GM21367 (cell line): ENCODE results near the gene PGGT1B.
"Not testable (repeated sequence)": the region's sequence is repeated elsewhere in the genome, so short reads cannot be mapped to it uniquely, and the experiment has no call there.

Experiments used
- ATAC-seq: cut with Tn5 transposase; IDR thresholded peaks from one replicate; pipeline ENCODE4 v1.9.1; 2021; ENCODE audit not compliant: unreplicated experiment

PGGT1B gene

DNA sequence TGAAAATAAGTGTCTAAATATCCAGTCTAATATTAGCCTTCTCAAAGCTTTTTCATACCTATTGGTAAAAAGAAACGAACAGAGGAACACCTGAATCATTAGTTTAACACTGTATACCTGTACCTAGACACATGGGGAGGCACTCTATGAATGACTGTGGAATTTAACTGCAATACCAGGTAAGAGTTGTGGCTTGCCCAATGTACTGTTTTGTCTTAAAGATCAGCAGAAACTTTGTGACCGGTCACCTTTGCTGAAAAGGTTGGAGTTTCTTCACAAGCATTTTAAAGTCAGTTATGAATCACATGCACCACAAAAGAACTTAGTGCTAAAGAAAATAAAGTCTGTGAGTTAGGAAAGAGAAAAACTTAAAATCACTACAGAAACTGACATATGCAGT is 2.4 kb downstream of the PGGT1B start:
- ATAC-seq = no peak

DNA sequence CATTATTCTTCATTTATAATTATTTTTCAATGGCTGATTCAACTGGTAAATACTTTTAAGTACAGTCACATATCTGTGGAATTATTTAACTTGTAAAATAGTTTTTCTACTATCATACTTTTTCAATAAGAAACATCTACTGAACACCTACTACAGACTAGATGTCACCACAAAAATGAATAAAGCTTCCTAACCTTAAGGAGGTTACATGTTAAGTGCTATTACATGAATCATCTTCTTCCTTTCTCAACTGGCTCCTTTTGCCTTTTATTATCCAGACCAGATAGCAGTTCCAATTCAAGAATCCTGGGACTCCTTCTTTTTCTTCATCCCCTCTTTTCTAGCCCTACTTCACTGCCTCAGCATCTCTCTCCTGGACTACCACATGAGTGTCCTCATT is 4.7 kb downstream of the PGGT1B start:
- ATAC-seq = no peak

DNA sequence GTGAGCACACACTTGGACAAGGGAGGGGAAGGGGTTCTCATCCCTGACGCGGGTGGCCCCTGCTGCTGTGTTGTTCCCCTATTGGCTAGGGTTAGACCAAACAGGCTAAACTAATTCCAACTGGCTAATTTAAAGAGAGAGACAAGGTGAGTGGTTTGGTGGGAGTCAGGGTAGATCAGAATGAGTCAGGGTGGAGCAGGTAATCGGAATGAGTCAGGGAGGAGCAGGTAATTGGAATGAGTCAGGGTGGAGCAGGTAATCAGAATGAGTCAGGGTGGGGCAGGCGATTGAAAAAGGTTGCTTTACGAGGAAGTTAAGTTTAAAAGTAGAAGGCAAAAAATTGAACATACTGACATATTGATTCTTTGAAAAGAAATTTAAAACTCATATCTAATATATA is 13.3 kb downstream of the PGGT1B start:
- ATAC-seq = not testable (repeated sequence)

DNA sequence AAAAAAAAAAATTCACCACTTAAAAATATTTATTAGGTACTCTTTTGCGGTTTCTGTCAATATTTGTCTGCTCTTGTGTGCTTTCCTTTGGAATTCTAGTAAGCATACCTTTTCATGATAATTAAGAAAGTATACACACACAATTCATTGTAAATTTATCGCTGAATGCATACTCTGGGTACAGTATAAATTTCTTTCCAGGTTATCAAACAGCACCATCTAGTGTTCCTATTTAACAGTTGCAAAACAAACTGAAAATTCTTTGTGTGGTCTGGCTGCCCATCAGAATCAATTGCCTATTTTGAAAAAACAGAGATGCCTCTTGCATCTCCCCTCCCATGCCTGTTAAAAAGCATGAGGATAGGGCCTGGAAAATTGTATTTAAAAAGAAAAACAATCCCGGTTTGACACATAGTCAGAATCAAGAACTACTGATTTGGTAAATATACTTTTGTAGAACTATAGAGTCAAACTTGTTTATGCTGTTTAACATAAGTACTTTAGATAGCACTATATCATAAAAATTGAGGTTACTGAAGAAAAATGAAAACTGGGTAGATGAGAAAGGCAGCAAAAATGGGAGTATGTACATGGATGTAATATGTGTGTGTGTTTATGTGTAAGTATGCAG is 16.2 kb downstream of the PGGT1B start:
- peak; percentile 74 for ATAC-seq

DNA sequence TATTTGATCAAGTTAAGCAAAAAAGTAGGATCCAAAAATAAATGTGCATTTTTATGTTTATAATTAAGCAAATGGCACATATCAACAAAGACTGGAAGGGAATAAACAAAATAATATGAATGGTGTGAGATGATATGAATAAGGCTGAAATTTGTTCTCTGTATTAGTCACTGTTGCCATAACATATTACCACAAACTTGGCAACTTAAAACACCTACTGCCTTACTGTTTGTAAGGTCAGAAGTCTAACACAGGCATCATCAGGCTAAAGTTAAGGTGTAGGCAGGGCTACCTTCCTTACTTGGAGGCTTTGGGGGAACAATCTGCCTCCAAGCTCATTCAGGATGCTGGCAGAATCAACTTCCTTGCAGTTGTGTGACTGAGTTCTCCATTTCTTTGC is 19.3 kb downstream of the PGGT1B start:
- peak; percentile 60 for ATAC-seq

DNA sequence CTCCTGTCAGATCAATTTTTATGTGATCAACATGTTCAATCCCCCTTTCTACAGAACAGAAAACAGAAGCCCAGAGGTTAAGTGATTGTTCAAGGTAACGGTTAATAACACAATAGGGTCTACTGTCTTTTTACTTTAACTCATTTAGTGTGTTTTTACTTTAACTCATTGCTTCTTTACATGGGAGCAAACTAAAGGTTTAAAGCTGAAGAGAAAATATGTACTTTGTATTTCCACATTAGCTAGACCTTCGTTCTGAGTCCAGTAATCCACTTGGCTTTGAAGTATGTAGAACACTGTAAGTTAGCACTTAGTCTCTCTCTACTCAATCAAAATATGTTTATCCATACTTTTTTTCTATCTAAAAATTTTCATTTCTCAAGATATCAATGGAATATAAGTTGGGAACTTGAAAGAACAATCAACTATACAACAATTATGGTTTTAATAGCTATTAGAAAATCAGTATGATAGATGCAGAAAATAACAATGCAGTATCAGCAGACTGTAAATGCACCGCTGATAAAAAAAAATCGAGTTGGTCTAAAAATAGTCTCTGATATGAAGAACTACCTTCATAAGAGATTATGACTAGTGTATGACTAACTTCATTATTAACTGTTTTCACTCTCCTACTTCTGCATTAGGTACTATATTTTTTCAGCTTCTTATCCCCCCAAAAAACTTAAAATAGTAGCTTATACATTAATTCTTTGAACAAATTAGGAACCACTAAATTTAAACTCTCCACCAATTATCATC is 20.6 kb downstream of the PGGT1B start:
- ATAC-seq = no peak

DNA sequence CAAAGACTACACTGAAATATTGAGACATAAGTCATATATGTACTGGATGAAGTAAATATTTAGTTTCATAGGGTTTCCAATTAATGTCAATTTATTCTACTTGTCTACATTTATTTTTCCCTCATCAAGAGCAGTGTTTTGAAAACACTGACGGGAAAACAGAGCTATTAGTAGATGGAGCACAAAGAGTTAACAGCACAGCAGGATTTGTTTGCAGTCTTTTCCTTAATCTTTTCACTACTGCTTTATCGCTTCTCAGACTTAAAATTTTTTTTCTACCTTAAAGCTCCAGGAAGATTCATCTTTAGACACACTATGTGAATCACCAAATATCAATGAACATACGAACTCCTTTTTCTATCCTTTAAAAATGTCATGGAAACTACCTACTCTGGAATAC is 25.6 kb downstream of the PGGT1B start:
- no peak for ATAC-seq

DNA sequence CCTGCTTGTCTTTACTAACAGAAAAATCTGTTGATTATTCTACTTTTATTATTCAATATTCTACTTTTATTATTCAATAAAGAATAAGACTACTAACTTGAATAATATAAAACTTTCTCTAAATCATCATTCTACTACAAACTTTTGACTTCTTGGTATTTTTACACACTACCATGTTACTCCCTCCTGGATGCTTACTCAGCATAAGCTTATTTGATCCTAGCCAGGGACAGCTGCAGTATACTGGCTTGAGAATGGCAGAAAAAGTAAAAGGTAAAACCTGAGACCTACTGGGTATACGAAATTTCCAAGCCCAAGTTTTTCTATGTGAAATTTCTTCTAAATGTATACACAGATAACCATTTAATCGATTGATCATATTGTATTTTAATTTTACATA is 26.1 kb downstream of the PGGT1B start:
- no peak for ATAC-seq

DNA sequence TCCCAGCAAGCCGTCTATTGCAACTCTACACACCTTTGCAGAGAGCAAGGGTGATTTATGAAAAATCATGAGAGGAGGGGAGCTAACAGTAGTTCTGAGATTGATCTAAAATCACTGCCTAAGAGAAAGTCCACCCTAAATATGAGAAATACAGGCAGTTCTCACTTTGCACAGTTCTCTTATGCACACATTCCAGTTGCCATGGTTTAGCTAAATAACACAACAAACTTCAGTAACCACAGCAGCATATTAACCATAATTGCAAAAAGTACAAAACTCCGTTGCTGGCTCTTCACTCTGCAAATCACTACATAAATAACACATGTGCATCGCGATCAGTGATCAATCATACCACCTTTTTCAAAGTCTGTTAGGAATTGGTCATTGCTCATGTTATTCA is 31.1 kb downstream of the PGGT1B start:
- ATAC-seq = no peak

DNA sequence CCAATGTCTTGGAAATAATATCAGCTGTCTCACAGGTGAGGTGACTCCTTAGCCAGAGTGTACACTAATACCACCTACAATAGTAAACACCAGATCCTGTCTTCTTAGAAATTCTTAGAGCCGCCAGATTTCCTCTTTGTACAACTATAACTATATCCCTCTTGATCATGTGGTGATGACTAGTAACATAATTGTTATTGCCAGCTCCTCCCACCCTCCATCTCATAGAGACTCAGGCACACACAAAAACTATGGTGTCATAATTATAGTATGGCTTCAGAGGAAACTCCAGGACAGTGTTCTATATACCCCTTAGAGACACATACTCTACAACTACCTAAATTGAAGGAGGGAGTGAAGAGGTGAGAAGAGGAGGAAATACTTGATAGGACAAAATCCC is 33.1 kb downstream of the PGGT1B start:
- no peak for ATAC-seq

DNA sequence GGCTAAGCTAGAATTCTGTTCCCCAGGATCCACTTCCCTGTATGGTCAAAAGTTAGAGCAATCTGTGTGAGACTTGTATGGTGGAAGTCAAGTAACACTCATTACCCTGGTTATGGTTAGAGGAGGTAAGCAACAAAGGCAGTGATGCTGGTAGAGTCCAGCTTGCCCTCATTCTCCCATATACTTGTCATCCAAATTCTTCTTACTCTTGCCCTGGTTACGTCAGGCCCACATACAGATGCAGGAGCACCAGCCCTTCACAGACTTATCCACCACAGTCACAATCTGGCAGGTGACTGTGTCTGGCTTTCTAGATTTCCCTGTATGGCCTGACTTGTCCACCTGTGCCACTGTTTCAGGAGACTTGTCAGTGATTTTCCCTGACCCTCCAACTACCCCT is 35.4 kb downstream of the PGGT1B start:
- ATAC-seq = no peak

DNA sequence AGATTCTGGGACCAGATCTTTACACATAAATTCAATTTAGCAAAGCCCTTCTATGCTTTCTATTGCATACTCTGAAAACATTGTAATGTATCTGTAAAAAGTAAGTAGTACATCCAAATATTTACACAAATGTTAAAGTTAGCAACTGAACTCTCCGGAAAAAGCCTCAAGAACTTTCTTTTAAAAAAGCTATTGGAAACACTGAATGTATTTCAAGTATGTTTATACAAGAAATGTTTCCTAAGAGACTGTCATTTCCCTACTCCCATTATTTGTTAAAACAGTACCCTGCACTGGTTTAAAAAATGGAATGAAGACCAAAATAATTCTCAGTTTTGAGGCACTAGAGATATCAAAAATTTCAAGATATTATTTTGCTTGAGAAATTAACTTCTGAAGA is 48.1 kb downstream of the PGGT1B start:
- ATAC-seq = no peak

DNA sequence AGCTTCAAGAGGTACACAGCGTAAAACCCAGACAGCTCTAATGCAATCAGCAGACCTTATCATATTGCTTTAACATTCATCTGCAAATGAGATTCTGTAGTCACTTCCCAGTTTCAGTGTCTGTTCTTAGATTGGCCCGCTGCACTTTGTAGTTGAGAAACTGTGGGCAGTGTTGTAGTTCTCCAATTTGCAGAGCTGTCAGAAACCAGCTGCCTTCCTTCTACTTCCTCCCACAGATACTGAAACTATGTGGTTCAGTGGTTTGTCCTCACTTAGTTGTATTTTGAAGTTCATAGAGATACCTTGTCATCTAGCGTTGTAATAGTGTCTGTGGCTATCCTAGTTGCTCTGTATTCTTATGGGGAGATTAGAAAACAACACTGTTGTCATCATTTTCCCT is 53.4 kb downstream of the PGGT1B start:
- peak; percentile 100 for ATAC-seq

DNA sequence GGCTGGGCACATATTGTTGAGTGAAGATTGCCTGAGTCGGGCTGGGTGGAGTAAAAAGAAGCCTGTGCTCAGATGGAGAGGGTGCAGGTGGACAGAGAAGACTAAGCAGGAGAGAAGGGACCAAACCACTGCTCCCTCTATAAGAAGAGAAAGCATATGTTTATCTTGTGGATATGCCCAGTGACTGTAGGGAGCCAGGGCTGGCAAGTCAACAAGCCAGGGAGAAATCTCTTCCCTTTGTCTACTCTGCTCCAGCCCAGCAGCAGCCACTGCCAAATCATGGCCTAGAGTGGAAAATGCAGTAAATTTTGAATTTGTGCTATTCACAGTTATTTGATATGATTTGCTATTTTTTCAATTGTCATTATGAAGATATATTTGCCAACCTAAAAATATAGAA is 59.7 kb downstream of the PGGT1B start:
- ATAC-seq = no peak

DNA sequence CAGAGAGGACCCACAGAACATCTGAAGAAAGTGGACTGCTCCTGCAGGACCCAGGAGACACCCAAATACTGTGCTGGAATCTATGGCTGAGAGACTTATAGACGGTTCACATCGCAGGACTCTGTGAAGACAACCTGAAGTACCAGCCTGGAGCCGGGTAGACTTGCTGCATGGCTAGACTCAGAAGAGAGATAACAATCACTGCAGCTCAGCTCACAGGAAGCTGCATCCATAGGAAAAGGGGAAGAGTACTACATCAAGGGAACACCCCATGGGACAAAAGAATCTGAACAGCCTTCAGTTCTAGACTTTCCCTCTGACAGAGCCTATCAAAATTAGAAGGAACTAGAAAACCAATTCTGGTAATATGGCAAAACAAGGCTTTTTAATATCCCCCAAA is 66.5 kb downstream of the PGGT1B start:
- ATAC-seq = no peak

DNA sequence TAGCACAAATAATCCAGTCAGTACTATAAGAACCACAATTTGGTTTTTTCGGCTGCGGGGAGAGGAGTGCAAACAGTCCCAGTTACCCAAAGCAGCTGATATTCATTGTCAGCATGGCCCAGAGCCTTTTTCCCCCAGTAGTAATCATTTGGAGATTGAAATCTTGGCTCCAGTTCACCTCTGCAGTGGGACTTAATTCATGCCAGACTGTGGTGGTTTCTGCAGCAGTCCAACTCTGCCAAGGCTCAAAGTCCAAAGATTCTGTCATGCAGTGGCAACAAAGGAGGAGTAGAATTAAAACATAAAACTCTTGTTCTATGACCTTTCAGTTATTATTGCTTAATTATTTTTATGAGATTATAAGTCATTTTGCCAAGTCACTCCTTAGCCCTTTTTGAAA is 68.0 kb downstream of the PGGT1B start:
- no peak for ATAC-seq

DNA sequence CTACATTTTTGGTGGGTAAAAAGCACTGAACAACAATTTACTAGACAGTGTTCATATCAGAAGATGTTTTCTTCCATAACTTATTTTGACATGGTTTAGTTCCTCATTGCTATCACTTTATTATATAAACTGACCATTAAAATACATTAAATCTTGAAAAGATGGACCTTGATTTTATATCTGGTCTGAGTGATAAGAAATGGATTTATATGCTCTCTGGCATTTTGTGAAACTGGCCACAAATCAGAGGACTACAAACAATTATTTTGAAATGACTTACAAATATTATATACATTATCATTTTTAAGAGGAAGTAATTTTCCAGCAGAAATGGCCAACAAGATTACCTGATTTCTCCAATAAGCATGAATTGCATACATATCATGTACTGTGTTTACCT is 69.4 kb downstream of the PGGT1B start:
- no peak for ATAC-seq

DNA sequence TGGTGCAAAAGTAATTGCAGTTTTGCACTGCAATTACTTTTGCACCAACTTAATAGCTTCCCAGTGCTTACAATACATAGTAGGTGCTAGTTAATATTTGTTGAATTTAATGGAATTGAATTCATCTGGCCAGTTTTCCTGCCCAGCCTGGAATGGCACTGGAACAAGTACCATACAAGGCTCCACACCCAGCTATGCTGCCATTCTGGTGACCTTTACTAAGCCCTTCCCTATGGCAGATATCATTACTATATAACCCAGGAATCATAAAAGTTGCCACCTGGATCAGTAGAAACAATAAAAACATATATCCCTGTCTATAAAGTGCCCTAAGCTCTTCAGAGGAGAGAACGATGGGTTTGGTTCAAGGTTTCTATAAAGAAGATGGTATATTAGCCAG is 70.6 kb downstream of the PGGT1B start:
- no peak for ATAC-seq

DNA sequence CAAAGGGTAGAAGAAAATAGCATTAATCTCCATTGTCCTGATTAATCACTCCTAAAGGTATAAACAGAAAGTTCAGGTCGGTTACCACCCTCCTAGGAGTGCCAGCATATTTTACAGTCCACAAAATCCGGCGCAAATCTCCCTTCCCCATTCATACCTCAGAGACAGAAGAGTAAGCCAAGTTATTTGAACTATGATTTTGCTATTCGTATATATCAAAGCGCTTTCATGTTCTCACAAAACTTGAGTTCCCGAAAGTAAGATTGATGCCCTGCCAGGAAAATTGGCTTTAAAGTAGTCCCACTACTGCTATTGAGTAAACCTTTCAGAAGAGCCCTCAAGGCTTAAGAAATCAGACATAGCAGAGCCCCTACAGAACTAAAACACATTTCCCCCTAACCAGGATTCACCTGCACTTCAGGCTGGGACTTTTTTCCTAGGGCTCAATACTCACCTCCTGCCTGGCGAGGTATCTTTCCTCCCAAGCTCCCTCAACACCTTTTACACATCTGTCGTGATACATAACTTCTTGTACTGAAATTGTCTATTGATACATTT is 71.1 kb downstream of the PGGT1B start:
- no peak for ATAC-seq

DNA sequence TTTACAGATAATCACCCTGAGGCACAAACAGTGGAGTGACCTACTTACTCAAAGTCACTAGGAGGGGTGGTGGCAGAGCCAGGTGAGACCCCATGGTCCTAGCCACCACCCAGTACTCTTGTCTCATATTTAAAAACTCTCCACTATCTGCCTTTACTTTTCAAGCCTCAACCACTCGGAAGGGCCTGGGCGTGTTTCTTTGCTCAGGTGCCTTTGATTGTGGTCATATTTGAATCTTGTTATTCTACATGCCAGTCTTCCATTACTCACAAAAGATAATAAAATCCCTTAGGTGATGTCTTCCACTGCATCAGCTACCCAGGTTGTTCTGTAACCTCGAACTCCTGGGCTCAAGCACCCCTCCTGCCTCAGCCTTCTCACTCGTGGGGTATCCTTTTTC is 72.3 kb downstream of the PGGT1B start:
- no peak for ATAC-seq

DNA sequence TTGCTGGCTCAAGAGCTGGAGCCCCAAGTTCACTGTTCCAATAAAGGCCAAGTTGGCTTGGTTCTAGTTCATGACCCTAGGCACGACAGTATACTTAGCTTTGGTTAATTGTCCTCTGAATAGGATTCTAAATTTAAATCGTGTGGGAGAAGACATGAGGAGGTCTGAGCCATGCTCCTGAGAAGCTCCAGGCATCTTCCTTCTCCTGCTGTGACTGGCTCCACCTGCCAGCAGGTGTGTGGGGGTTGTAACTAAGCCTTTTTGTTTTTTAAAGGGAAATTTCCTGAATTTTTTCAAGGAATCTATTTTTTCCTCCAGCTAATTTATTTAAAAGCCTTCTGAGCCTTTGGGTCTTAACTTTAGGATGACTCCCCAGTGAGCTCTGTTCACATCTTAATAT is 72.8 kb downstream of the PGGT1B start:
- ATAC-seq = no peak

DNA sequence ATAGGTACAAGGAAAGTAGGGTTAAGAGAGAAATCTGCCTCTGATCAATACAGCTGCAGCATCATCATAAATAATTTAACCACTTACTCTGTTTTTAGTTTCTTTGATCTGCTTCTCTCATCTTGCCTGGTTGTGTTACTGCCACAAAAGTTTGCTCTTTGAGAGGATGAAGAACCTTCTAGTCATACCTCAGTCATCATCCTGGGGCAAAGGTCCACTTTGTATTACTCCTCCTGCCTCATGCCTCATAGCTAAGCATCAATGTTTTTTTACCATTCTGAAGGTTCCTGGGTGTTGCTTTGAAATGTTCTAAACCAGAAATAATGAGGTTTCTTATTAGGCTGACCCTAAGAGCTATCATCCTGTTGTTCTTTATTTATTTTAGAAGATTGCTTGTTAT is 75.9 kb downstream of the PGGT1B start:
- ATAC-seq = no peak

DNA sequence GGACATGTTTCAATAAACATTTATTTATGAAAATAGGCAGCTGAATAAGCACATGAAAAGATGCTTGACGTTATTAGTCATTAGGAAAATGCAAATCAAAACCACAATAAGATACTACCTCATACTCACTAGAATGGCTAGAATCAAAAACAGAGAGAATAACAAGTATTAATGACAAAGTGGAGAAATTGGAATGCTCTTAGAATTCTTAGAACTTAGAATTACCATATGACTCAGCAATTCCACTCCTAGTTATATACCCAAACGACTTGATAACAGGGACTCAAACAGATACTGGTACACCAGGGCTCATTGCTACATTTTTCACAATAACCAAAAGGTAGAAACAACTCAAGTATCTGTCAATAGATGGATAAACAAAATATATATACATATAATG is 77.9 kb downstream of the PGGT1B start:
- ATAC-seq = no peak
